RWPE2 (cell line): ENCODE data around the gene SPRR2A.
"Not testable (repeated sequence)": the region's sequence is repeated elsewhere in the genome, so short reads cannot be mapped to it uniquely, and the experiment has no call there.

Source experiments
- ATAC-seq: fragments of 200-7000 bp; cut with Tn5 transposase; 3 replicates; pipeline ENCODE4 v1.9.1; 2021; ENCODE audit warnings: low read depth
- DNase-seq: peaks from one replicate; pipeline ENCODE4 v3.0.0-alpha.2; 2020; ENCODE audit warnings: low spot score
- H3K27ac ChIP-seq: fragments of 450-650 bp; 2 replicates; pipeline ENCODE4 v1.5.1; 2017; ENCODE audit warnings: mild to moderate bottlenecking; ENCODE audit not compliant: poor library complexity, severe bottlenecking
- H3K27me3 ChIP-seq: fragments of 250-450 bp; sonication (Bioruptor Pico); 2 replicates; pipeline ENCODE4 v1.5.1; 2021; ENCODE audit warnings: mild to moderate bottlenecking, moderate library complexity; ENCODE audit not compliant: insufficient read depth, poor library complexity, severe bottlenecking
- H3K36me3 ChIP-seq: fragments of 250-450 bp; sonication (Bioruptor Pico); 2 replicates; pipeline ENCODE4 v1.5.1; 2020; ENCODE audit warnings: low read depth, mild to moderate bottlenecking, moderate library complexity
- H3K4me1 ChIP-seq: fragments of 250-450 bp; sonication (Bioruptor Pico); 2 replicates; pipeline ENCODE4 v1.5.1; 2021; ENCODE audit warnings: mild to moderate bottlenecking, moderate library complexity; ENCODE audit not compliant: insufficient read depth, poor library complexity, severe bottlenecking
- H3K4me3 ChIP-seq: fragments of 250-450 bp; sonication (Bioruptor Pico); 2 replicates; pipeline ENCODE4 v1.5.1; 2021; ENCODE audit warnings: mild to moderate bottlenecking, moderate library complexity; ENCODE audit not compliant: severe bottlenecking
- H3K9me3 ChIP-seq: fragments of 250-450 bp; sonication (Bioruptor Pico); 2 replicates; pipeline ENCODE4 v1.5.1; 2021; ENCODE audit warnings: mild to moderate bottlenecking, moderate library complexity; ENCODE audit not compliant: severe bottlenecking
- TF ChIP-seq, protein P1 (sequence below): fragments of 450-650 bp; IDR thresholded peaks from one replicate; pipeline ENCODE4 v1.5.1; 2017; ENCODE audit warnings: mild to moderate bottlenecking, moderate library complexity; ENCODE audit not compliant: poor library complexity, severe bottlenecking

The SPRR2A gene

DNA sequence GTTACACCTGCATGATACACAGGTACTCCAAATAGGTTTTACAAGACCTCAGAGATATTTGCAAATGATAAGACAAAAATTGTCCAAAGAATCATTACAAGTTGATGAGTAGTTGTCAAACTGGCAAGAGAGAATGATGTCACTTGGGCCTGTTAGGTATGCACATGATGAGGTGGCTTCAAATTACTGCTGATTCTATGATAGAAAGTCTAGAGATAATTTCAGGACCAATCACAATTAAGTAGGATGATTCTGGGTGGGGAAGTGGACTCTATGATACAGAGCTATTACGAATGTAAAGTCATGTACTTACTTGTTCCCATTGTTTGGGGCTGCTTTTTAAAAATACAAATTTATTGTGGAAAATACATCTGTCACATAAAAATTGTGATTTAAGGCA, 31.5 kb downstream of the SPRR2A start:
- DNase-seq: no peak
- H3K27ac ChIP-seq: no peak overlapping the region
- ATAC-seq: peak; percentile 50; the same call in 2 of the 3 replicates
- TF ChIP-seq, protein P1, sequence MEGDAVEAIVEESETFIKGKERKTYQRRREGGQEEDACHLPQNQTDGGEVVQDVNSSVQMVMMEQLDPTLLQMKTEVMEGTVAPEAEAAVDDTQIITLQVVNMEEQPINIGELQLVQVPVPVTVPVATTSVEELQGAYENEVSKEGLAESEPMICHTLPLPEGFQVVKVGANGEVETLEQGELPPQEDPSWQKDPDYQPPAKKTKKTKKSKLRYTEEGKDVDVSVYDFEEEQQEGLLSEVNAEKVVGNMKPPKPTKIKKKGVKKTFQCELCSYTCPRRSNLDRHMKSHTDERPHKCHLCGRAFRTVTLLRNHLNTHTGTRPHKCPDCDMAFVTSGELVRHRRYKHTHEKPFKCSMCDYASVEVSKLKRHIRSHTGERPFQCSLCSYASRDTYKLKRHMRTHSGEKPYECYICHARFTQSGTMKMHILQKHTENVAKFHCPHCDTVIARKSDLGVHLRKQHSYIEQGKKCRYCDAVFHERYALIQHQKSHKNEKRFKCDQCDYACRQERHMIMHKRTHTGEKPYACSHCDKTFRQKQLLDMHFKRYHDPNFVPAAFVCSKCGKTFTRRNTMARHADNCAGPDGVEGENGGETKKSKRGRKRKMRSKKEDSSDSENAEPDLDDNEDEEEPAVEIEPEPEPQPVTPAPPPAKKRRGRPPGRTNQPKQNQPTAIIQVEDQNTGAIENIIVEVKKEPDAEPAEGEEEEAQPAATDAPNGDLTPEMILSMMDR: no peak
- H3K9me3 ChIP-seq: no peaks in the 10 kb centered on the region
- no peaks in the 10 kb centered on the region for H3K36me3 ChIP-seq
- H3K27me3 ChIP-seq: no peaks in the 10 kb centered on the region
- H3K4me1 ChIP-seq: peaks cover 13% of the 10 kb centered on the region
- no peak overlapping the region for H3K4me3 ChIP-seq

DNA sequence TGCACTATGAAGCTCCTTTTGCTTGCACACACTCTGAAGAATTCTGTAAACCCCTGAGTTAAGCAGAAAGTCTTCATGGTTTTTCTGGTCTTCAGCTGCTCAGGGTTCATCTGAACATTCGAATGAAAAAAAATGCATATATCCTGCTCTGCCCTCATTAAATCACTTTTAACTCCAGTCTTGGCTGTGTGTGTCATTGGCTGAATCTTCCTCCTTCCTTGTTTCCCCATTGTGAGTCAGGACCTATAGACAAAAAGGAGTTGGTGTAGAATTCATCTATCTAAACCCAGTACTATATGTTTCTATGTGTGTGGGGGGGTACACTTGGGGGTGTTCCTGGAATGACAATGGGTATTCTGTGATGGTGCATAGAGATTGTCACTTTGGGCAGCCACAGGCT, 32.9 kb downstream of the SPRR2A start:
- Histone ChIP-seq H3K27ac (no peak overlapping the region), H3K27me3 (no peaks in the 10 kb centered on the region), H3K36me3 (no peaks in the 10 kb centered on the region), H3K9me3 (no peaks in the 10 kb centered on the region), H3K4me3 (no peak overlapping the region), H3K4me1 (peaks cover 9% of the 10 kb centered on the region)
- DNase-seq: no peak
- no peak for ATAC-seq
- TF ChIP-seq, protein P1: no peak

GRCh38 chr1:153023109-153023508, 34.2 kb downstream of the SPRR2A start:
- no peaks in the 10 kb centered on the region for H3K36me3 ChIP-seq
- no peak for ATAC-seq
- H3K27me3 ChIP-seq: no peaks in the 10 kb centered on the region
- H3K4me1 ChIP-seq: peaks cover 9% of the 10 kb centered on the region
- TF ChIP-seq, protein P1: no peak
- DNase-seq: no peak
- no peaks in the 10 kb centered on the region for H3K9me3 ChIP-seq
- no peak overlapping the region for H3K27ac ChIP-seq
- H3K4me3 ChIP-seq: no peak overlapping the region

DNA sequence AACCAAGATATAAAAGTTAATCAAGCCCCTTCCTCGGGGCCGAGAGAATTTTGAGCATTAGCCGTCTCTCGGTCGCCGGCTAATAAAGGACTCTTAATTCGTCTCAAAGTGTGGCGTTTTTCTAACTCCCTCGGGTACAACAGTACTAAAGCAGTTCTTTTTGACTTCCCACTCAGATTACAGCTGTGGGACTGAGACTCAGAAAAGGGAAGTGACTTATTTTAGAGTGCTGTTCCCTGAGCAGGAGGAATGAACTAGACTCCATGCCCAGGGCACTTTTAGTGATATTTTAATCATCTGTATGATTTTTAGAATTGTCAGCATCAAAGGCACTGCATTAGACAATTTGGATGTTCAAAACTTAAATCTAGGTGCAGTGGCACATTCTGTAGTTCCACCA, 35.0 kb downstream of the SPRR2A start:
- not testable (repeated sequence) for H3K4me3 ChIP-seq, ATAC-seq, H3K4me1 ChIP-seq, H3K36me3 ChIP-seq, H3K27me3 ChIP-seq, H3K9me3 ChIP-seq, DNase-seq, H3K27ac ChIP-seq

- not testable (repeated sequence) for DNase-seq, H3K36me3 ChIP-seq, H3K27ac ChIP-seq, H3K4me3 ChIP-seq, ATAC-seq, H3K9me3 ChIP-seq, H3K4me1 ChIP-seq, H3K27me3 ChIP-seq
These were observed 35.5 kb downstream of the SPRR2A start for GRCh38 chr1:153021829-153022228.

DNA sequence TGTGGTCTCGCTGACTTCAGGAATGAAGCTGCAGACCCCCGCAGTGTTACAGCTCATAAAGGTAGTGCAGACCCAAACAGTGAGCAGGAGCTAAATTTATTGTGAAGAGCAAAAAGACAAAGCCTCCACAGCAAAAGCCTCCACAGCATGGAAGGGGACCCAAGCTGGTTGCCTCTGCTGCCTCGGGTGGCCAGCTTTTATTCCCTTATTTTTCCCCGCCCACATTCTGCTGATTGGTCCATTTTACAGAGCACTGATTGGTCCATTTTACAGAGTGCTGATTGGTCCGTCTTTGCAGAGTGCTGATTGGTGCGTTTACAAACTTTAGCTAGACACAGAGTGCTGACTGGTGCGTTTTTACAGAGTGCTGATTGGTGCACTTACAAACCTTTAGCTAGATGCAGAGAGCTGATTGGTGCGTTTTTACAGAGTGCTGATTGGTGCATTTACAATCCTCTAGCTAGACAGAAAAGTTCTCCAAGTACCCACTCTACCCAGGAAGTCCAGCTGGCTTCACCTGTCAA, 46.0 kb downstream of the SPRR2A start:
- H3K4me1 ChIP-seq, DNase-seq, H3K27ac ChIP-seq, H3K4me3 ChIP-seq, H3K9me3 ChIP-seq, ATAC-seq, H3K36me3 ChIP-seq, H3K27me3 ChIP-seq: not testable (repeated sequence)
